ENCODE results near the gene GNPDA1.
A peak's percentile ranks its signal among the peaks of the same experiment; 100 is the strongest.

Gene GNPDA1

GRCh38 chr5:142017832-142018427 lies 5.1 kb upstream of the GNPDA1 start:
- DNase-seq (ENCODE audit: low read depth in 2 of 2): peak in 1 of 2 donors; percentile 33
- no peak for TF ChIP-seq CTCF (IDR thresholded peaks at IDR 0.05; ENCODE audit: low read depth, low read length)
- H3K4me3 ChIP-seq (replicated peaks in 1 of 2; ENCODE audit: low read depth in 2 of 2, low read length in 2 of 2): no peak overlapping the region

- no peak for TF ChIP-seq CTCF (IDR thresholded peaks at IDR 0.05; ENCODE audit: low read depth, low read length)
- DNase-seq (ENCODE audit: low read depth in 2 of 2): no peak
- no peak overlapping the region for H3K4me3 ChIP-seq (replicated peaks in 1 of 2; ENCODE audit: low read depth in 2 of 2, low read length in 2 of 2)
Observed at GRCh38 chr5:142016556-142016955, 3.7 kb upstream of the GNPDA1 start.

GRCh38 chr5:142015781-142016533 lies 3.1 kb upstream of the GNPDA1 start:
- no peak overlapping the region for H3K4me3 ChIP-seq (replicated peaks in 1 of 2; ENCODE audit: low read depth in 2 of 2, low read length in 2 of 2)
- no peak for TF ChIP-seq CTCF (IDR thresholded peaks at IDR 0.05; ENCODE audit: low read depth, low read length)
- peak; percentile 23 to 76 for DNase-seq (ENCODE audit: low read depth in 2 of 2)

- H3K4me3 ChIP-seq (replicated peaks in 1 of 2; ENCODE audit: low read depth in 2 of 2, low read length in 2 of 2): no peak overlapping the region
- peak; percentile 66 to 68 for DNase-seq (ENCODE audit: low read depth in 2 of 2)
- peak; percentile 18 for TF ChIP-seq CTCF (IDR thresholded peaks at IDR 0.05; ENCODE audit: low read depth, low read length)
Observed at GRCh38 chr5:142014911-142015584, 2.2 kb upstream of the GNPDA1 start.

- peak; percentile 55 to 90 for DNase-seq (ENCODE audit: low read depth in 2 of 2)
- no peak overlapping the region for H3K4me3 ChIP-seq (replicated peaks in 1 of 2; ENCODE audit: low read depth in 2 of 2, low read length in 2 of 2)
- no peak for TF ChIP-seq CTCF (IDR thresholded peaks at IDR 0.05; ENCODE audit: low read depth, low read length)
Observed at GRCh38 chr5:142013734-142014521, 1.1 kb upstream of the GNPDA1 start.

GRCh38 chr5:142012186-142012785 lies 541 bp downstream of the GNPDA1 start:
- peak; percentile 55 to 70 for DNase-seq (ENCODE audit: low read depth in 2 of 2)
- H3K4me3 ChIP-seq (replicated peaks in 1 of 2; ENCODE audit: low read depth in 2 of 2, low read length in 2 of 2): peak overlapping the region; percentile 74 to 82
- TF ChIP-seq CTCF (IDR thresholded peaks at IDR 0.05; ENCODE audit: low read depth, low read length): peak; percentile 63

Data from cardiac fibroblast (primary cell).